IMR-90 (cell line): ENCODE results near the gene MYPN. TPM values are rescaled to one million over a fixed set of nuclear protein-coding genes. Genes with fewer than 3 reads are reported as not detected.
A peak's percentile ranks its signal among the peaks of the same experiment; 100 is the strongest.

ENCODE experiments used
- ATAC-seq: fragments of 200-7000 bp; cut with Tn5 transposase; 2 replicates; pipeline ENCODE4 v1.9.1; 2020; ENCODE audit warnings: low read depth, mild to moderate bottlenecking, moderate library complexity
- BruUV-seq: library from RNA; stranded (reverse); fragments of 400-500 nt; replicated peaks from 2 replicates; lab custom pipeline; 2021; lab: Mats Ljungman, UMichigan
- CTCF ChIA-PET: fragments of 300-600 bp; formaldehyde crosslinking; extraction: SDS; loops from one replicate; lab custom pipeline; 2021; ENCODE audit warnings: antibody characterized with exemption; lab: Yijun Ruan, JAX
- POLR2A ChIA-PET: fragments of 300-600 bp; sonication (Branson Sonifier 250); formaldehyde crosslinking; loops from one replicate; lab custom pipeline; 2022; ENCODE audit warnings: antibody characterized with exemption; ENCODE audit not compliant: unreplicated experiment; lab: Charles Lee
- DNase-seq: peaks from one replicate; pipeline ENCODE4 v3.0.0; 2013
- H2AFZ ChIP-seq: replicated peaks from 2 replicates; pipeline ENCODE3; 2013; ENCODE audit warnings: low read length, mild to moderate bottlenecking; ENCODE audit not compliant: poor library complexity
- H2AK5ac ChIP-seq: 2 replicates; pipeline ENCODE4 v1.6.1; 2013; ENCODE audit warnings: low read depth, low read length, inconsistent platforms
- H2AK9ac ChIP-seq: replicated peaks from 2 replicates; pipeline ENCODE3; 2013; ENCODE audit warnings: mild to moderate bottlenecking, low read depth, low read length, moderate library complexity; ENCODE audit not compliant: poor library complexity
- H2BK120ac ChIP-seq: 2 replicates; pipeline ENCODE4 v1.6.1; 2013; ENCODE audit warnings: low read depth, low read length, inconsistent platforms
- H2BK15ac ChIP-seq: 3 replicates; pipeline ENCODE4 v1.6.1; 2013; ENCODE audit warnings: low read depth, low read length, inconsistent platforms
- H2BK20ac ChIP-seq: 2 replicates; pipeline ENCODE4 v1.6.1; 2013; ENCODE audit warnings: low read depth, mild to moderate bottlenecking, inconsistent platforms, low read length, moderate library complexity
- H2BK5ac ChIP-seq: 2 replicates; pipeline ENCODE4 v1.6.1; 2013; ENCODE audit warnings: mild to moderate bottlenecking, low read depth, low read length, inconsistent platforms; ENCODE audit not compliant: poor library complexity, severe bottlenecking
- H3K14ac ChIP-seq: replicated peaks from 2 replicates; pipeline ENCODE4 v1.6.1; 2013; ENCODE audit warnings: low read depth, low read length, inconsistent platforms
- H3K18ac ChIP-seq: 2 replicates; pipeline ENCODE4 v1.6.1; 2013; ENCODE audit warnings: low read depth, low read length, control low read depth
- H3K23ac ChIP-seq: 2 replicates; pipeline ENCODE4 v1.6.1; 2013; ENCODE audit warnings: low read depth, low read length, inconsistent platforms
- H3K27ac ChIP-seq: 2 replicates; pipeline ENCODE4 v1.5.1; 2013; ENCODE audit warnings: mild to moderate bottlenecking, control low read depth, low read length; ENCODE audit not compliant: insufficient read depth
- H3K27me3 ChIP-seq: 2 replicates; pipeline ENCODE4 v1.6.1; 2013; ENCODE audit warnings: low read length; ENCODE audit not compliant: control insufficient read depth, insufficient read depth
- H3K36me3 ChIP-seq: 2 replicates; pipeline ENCODE4 v1.6.1; 2013; ENCODE audit warnings: low read length, mixed read lengths; ENCODE audit not compliant: control insufficient read depth, insufficient read depth
- H3K4ac ChIP-seq: 2 replicates; pipeline ENCODE4 v1.6.1; 2013; ENCODE audit warnings: low read depth, low read length, inconsistent platforms
- H3K4me1 ChIP-seq: 2 replicates; pipeline ENCODE4 v1.6.1; 2013; ENCODE audit warnings: low read length, mixed read lengths; ENCODE audit not compliant: control insufficient read depth, insufficient read depth
- H3K4me2 ChIP-seq: 2 replicates; pipeline ENCODE4 v1.6.1; 2013; ENCODE audit warnings: low read depth, mild to moderate bottlenecking, control low read depth, low read length, moderate library complexity
- H3K4me3 ChIP-seq: 2 replicates; pipeline ENCODE4 v1.5.1; 2013; ENCODE audit warnings: low read depth, mild to moderate bottlenecking, control low read depth, low read length, moderate library complexity; ENCODE audit not compliant: insufficient read depth
- H3K56ac ChIP-seq: 2 replicates; pipeline ENCODE4 v1.6.1; 2013; ENCODE audit warnings: low read length, inconsistent platforms; ENCODE audit not compliant: insufficient read depth; ENCODE audit errors: extremely low read depth
- H3K79me1 ChIP-seq, 2 experiments: 2 replicates each; pipeline ENCODE4 v1.6.1; 2013; ENCODE audit warnings: low read length in 2 of 2, inconsistent platforms in 1 of 2, low read depth in 1 of 2
- H3K9ac ChIP-seq: 2 replicates; pipeline ENCODE4 v1.6.1; 2013; ENCODE audit warnings: low read depth, low read length, control low read depth
- H3K9me1 ChIP-seq: 2 replicates; pipeline ENCODE4 v1.6.1; 2013; ENCODE audit warnings: low read length, inconsistent platforms; ENCODE audit not compliant: insufficient read depth
- H3K9me3 ChIP-seq: 2 replicates; pipeline ENCODE4 v1.6.1; 2013; ENCODE audit warnings: low read length; ENCODE audit not compliant: control insufficient read depth, insufficient read depth
- H4K20me1 ChIP-seq: 2 replicates; pipeline ENCODE4 v1.6.1; 2013; ENCODE audit warnings: low read length, inconsistent platforms; ENCODE audit not compliant: insufficient read depth
- H4K5ac ChIP-seq: 2 replicates; pipeline ENCODE4 v1.6.1; 2013; ENCODE audit warnings: mild to moderate bottlenecking, low read depth, low read length, control low read depth
- H4K8ac ChIP-seq, 2 experiments: 2 replicates each; pipeline ENCODE4 v1.6.1; 2013; ENCODE audit warnings: low read depth in 2 of 2, low read length in 2 of 2, control low read depth in 1 of 2, inconsistent platforms in 1 of 2
- H4K91ac ChIP-seq: 2 replicates; pipeline ENCODE4 v1.6.1; 2013; ENCODE audit warnings: low read depth, low read length, inconsistent platforms; ENCODE audit not compliant: insufficient read depth
- BHLHE40 ChIP-seq: fragments of 150-350 bp; IDR thresholded peaks from 2 replicates; pipeline ENCODE4 v1.6.1; 2016; ENCODE audit warnings: mild to moderate bottlenecking, low read depth, low read length
- ELK1 ChIP-seq: fragments of 150-350 bp; IDR thresholded peaks from 2 replicates; pipeline ENCODE4 v1.6.1; 2016; ENCODE audit warnings: low read depth, mild to moderate bottlenecking, low read length, moderate library complexity, borderline replicate concordance
- FOS ChIP-seq: fragments of 150-350 bp; IDR thresholded peaks from 2 replicates; pipeline ENCODE4 v1.6.1; 2016; ENCODE audit warnings: low read depth, low read length
- MAZ ChIP-seq: IDR thresholded peaks from 2 replicates; pipeline ENCODE4 v1.6.1; 2012; ENCODE audit warnings: low read depth, mild to moderate bottlenecking, low read length, improper control_type of control experiment, moderate library complexity, borderline replicate concordance
- POLR2A ChIP-seq: IDR thresholded peaks from 2 replicates; pipeline ENCODE4 v1.6.1; 2012; ENCODE audit warnings: mild to moderate bottlenecking, low read depth, low read length
- WGBS, 2 experiments: methylation state at CpG; one replicate each; pipeline versions ENCODE4 v1.1.5 to v1.1.7; 2013; ENCODE audit warnings: missing lambda C conversion rate in 2 of 2; ENCODE audit not compliant: insufficient read length in 1 of 2; ENCODE audit errors: extremely low coverage in 2 of 2; 5-methylcytosine and 5-hydroxymethylcytosine counted together
- dilution Hi-C: fragments of 300-500 bp; cut with HindIII; formaldehyde crosslinking; loops from one replicate; pipeline ENCODE4 v1.14.3; 2018; ENCODE audit warnings: low sequenced_read_pairs; ENCODE audit not compliant: unreplicated experiment
- in situ Hi-C: fragments of 300-500 bp; cut with MboI; formaldehyde crosslinking; loops from 3 replicates; pipeline ENCODE4 v1.14.3; 2019; ENCODE audit warnings: low sequenced_read_pairs, inconsistent platforms, mixed read lengths
- intact Hi-C: fragments of 100-400 bp; cut with micrococcal nuclease; formaldehyde crosslinking; loops from 2 replicates; pipeline ENCODE4 v1.10.0; 2022
- polyA plus RNA-seq, 3 experiments: library from polyadenylated mRNA; depleted of rRNA; stranded (reverse); fragments of >200 nt; gene quantifications; 2 replicates each; pipeline ENCODE4 v1.2.3, GENCODE V29; 2012; ENCODE audit warnings: low replicate concordance in 1 of 3
- total RNA-seq: library from RNA; depleted of rRNA; stranded (reverse); fragments of >200 nt; gene quantifications from 2 replicates; pipeline ENCODE4 v1.2.3, GENCODE V29; 2012

Gene MYPN
- total and polyA plus RNA-seq, 2 of the 4 experiments (the other 2 are of a cell fraction) = 7.8 to 13.1 TPM

GRCh38 chr10:68135922-68136792, 26.9 kb downstream of the MYPN start:
- peak overlapping the region; percentile 43 for H2BK15ac ChIP-seq
- peak overlapping the region; percentile 10 for H2AK9ac ChIP-seq
- peaks cover 22% of the 10 kb centered on the region for H3K4me1 ChIP-seq
- TSS peak; percentile 71 for BruUV-seq
- peak overlapping the region; percentile 99 for H4K91ac ChIP-seq
- intact Hi-C loops (loop anchor here (1.0 to 2.0 kb wide), 2 partner anchors 17 to 41 kb away; no protein-coding TSS in a partner anchor), dilution Hi-C loops (no loop called here), in situ Hi-C loops (no loop called here)
- 0 out of 2 replicates have a peak, but pooled peaks cover 3% of the 10 kb centered on the region for H4K20me1 ChIP-seq
- peak overlapping the region; percentile 99 for H2BK20ac ChIP-seq
- peak overlapping the region; percentile 100 for H2BK120ac ChIP-seq
- H4K5ac ChIP-seq = peak overlapping the region; percentile 91
- 0 out of 2 replicates have a peak, but pooled peaks cover 5% of the 10 kb centered on the region for H3K9me1 ChIP-seq
- peaks cover 9 to 15% of the 10 kb centered on the region in 2 experiments; a peak in 2 of 4 replicates for H3K79me1 ChIP-seq
- peak overlapping the region; percentile 23; the same call in 1 of the 2 replicates for H3K4me3 ChIP-seq
- H2AFZ ChIP-seq = peak overlapping the region; percentile 5
- peak overlapping the region; percentile 97 for H3K14ac ChIP-seq
- ATAC-seq (peak; percentile 66), DNase-seq (peak; percentile 92)
- no peaks in the 10 kb centered on the region for H3K9me3 ChIP-seq
- H3K56ac ChIP-seq = peak overlapping the region; percentile 100
- peak overlapping the region; percentile 92 for H3K27ac ChIP-seq
- peak overlapping the region; percentile 100 for H2BK5ac ChIP-seq
- ChIA-PET POLR2A (no interaction called here), CTCF (no interaction called here)
- peak overlapping the region; percentile 62; the same call in 1 of the 2 replicates for H3K9ac ChIP-seq
- H3K18ac ChIP-seq = peak overlapping the region; percentile 97
- no peaks in the 10 kb centered on the region for H3K36me3 ChIP-seq
- H3K4me2 ChIP-seq = peak overlapping the region; percentile 90
- H3K4ac ChIP-seq = peak overlapping the region; percentile 99
- H3K23ac ChIP-seq = peak overlapping the region; percentile 99
- H2AK5ac ChIP-seq = peak overlapping the region; percentile 86
- H4K8ac ChIP-seq = peak overlapping the region; percentile 82 to 99
- no peaks in the 10 kb centered on the region for H3K27me3 ChIP-seq
- 0% methylated on average over 2 of the region's 8 CpGs; no CpG with 5 or more reads in 1 of the 2 experiments for WGBS, 2 experiments
- TF ChIP-seq FOS (peak; percentile 93), MAZ (peak; percentile 17; the same call in 1 of the 2 replicates), ELK1 (no peak), BHLHE40 (peak; percentile 24; the same call in 1 of the 2 replicates), POLR2A (peak; percentile 68)
